ENCODE data around the gene TNN. TPM values are rescaled to one million over a fixed set of nuclear protein-coding genes. Genes with fewer than 3 reads are reported as not detected.

Gene TNN
- polyA plus RNA-seq, 5 donors, result 1.4 to 2.9 (median 2.3) TPM

- DNase-seq, result no peak
Observed at GRCh38 chr1:175173531-175173930, 105.9 kb downstream of the TNN start.

- no peak for DNase-seq
Observed at GRCh38 chr1:175174309-175175102, 106.9 kb downstream of the TNN start.

- no peak for DNase-seq
Observed at GRCh38 chr1:175176246-175176645, 108.6 kb downstream of the TNN start.

- DNase-seq, result no peak
Observed at GRCh38 chr1:175178056-175178455, 110.4 kb downstream of the TNN start.

GRCh38 chr1:175178456-175178855 lies 110.8 kb downstream of the TNN start:
- DNase-seq, result no peak

GRCh38 chr1:175179837-175180590 lies 112.4 kb downstream of the TNN start:
- DNase-seq, result no peak

GRCh38 chr1:175182201-175182746 lies 114.6 kb downstream of the TNN start:
- no peak for DNase-seq

- DNase-seq, result no peak
Observed at GRCh38 chr1:175183586-175183985, 116.0 kb downstream of the TNN start.

- no peak for DNase-seq
Observed at GRCh38 chr1:175185903-175186302, 118.3 kb downstream of the TNN start.

- DNase-seq, result no peak
Observed at GRCh38 chr1:175186433-175187160, 119.0 kb downstream of the TNN start.

- no peak for DNase-seq
Observed at GRCh38 chr1:175188936-175189335, 121.3 kb downstream of the TNN start.

GRCh38 chr1:175191659-175192058 lies 124.0 kb downstream of the TNN start:
- peak; percentile 14 to 30 for DNase-seq

- peak; percentile 55 to 59 for DNase-seq
Observed at GRCh38 chr1:175192111-175192629, 124.5 kb downstream of the TNN start.

- DNase-seq, result peak; percentile 56 to 72
Observed at GRCh38 chr1:175192630-175193526, 125.2 kb downstream of the TNN start, which contains the start of gene KIAA0040. Gene KIAA0040, minus strand, starts transcription at chr1:175192776. Its CDS starts 31,763 bp downstream, at chr1:175161013.

GRCh38 chr1:175193527-175193910 lies 125.9 kb downstream of the TNN start:
- DNase-seq, result no peak

- no peak for DNase-seq
Observed at GRCh38 chr1:175195281-175195680, 127.6 kb downstream of the TNN start.

- no peak for DNase-seq
Observed at GRCh38 chr1:175195798-175196197, 128.2 kb downstream of the TNN start.

- DNase-seq, result no peak
Observed at GRCh38 chr1:175197531-175197930, 129.9 kb downstream of the TNN start.

Data from right lung (tissue), 5 donors.